ENCODE results near the gene ADARB2.

The ADARB2 gene

GRCh38 chr10:1194161-1194560 is 543.2 kb downstream of the ADARB2 start:
- no peak for DNase-seq (ENCODE audit: low read depth in 2 of 2)

- no peak for DNase-seq (ENCODE audit: low read depth in 2 of 2)
These were observed 543.8 kb downstream of the ADARB2 start for GRCh38 chr10:1193561-1193960.

DNA sequence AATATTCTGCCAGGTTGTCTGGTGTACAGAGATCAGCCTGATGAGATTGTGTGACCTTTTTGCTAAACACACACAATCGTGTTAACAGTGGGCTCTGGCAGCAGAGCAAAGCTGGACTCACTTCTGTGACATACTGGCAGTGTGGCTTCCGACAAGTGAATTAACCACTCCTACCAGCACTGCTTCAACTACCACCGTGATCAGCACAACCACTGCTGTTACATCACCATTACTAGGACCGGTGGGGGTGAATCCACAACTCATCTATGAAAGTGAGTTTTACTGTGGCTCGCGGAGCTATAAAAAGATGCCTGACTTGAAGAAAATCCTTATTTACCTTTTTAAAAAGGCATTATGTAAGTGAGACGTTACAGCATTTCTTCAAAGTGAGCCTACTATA is 545.6 kb downstream of the ADARB2 start:
- no peak for DNase-seq (ENCODE audit: low read depth in 2 of 2)

GRCh38 chr10:1190791-1191490 is 546.4 kb downstream of the ADARB2 start:
- DNase-seq (ENCODE audit: low read depth in 2 of 2) = no peak

GRCh38 chr10:1190052-1190395 is 547.3 kb downstream of the ADARB2 start:
- no peak for DNase-seq (ENCODE audit: low read depth in 2 of 2)

DNA sequence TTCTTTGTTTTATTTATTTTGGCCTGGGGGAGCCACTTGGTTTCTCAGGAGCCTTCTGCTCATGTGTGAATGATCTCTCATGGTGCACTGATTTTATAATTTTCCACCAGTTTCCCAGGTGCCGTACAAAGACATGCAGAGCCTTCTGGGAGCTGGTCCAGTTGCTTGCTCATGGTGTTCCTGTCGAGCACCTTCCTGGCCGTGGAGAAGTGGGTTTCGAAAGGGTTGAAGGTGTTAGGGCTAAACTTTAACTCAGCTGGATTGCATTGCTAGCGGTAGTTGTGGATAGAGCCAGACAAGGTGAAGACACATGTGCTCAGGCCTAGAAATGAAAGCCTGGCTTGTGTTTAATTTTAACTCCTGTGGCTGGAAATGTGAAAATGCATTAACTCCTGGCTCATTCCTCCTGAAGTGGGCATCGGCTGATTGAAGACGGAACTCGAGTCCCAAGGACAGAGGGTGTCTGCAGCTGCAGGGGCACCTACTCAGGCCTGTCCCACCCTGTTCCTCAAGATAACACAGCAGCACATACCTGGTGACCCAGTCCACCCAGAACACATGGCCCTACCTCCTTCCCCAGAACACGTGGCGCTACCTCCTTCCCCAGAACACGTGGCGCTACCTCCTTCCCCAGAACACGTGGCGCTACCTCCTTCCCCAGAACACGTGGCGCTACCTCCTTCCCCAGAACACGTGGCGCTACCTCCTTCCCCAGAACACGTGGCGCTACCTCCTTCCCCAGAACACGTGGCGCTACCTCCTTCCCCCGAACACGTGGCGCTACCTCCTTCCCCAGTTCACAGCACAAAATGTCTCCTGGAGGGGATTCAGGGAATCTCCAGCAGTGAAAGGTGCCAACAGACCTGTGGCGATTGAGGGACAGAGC is 547.9 kb downstream of the ADARB2 start:
- DNase-seq (ENCODE audit: low read depth in 2 of 2) = no peak

- no peak for DNase-seq (ENCODE audit: low read depth in 2 of 2)
These were observed 548.7 kb downstream of the ADARB2 start for GRCh38 chr10:1188558-1189135.

DNA sequence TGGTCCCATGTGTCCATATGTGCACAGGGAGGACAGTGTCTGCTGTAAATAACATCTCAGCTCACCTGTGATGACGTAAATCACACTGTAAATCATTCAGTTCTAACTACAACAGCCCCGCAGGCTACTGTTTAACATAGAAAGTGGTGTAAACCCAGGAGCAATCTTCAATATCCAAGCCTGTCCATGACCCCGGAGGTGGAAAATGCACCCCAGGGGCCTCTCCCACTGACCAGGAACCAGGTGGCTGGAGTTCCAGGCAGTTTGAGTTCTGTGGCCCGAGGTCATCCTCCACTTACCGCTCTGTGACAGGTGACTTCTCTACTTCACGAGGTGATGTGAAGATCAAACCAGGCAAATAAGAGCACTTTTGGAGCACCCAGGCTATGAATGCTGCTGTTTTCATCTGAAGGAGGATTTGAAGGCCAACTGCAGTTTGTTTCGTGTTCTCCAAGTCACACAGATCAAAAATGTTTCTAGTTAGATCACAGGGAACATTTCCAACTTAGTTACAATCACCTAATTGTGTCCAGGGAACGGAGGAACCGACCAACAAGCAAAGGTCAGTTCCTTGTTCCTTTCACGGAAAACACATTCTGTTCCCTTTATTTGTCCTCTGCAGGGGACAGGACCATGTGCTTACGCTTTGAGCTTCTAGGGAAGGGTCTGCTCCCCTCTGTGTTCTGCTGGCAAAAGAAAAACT is 549.3 kb downstream of the ADARB2 start:
- DNase-seq (ENCODE audit: low read depth in 2 of 2) = no peak

DNA sequence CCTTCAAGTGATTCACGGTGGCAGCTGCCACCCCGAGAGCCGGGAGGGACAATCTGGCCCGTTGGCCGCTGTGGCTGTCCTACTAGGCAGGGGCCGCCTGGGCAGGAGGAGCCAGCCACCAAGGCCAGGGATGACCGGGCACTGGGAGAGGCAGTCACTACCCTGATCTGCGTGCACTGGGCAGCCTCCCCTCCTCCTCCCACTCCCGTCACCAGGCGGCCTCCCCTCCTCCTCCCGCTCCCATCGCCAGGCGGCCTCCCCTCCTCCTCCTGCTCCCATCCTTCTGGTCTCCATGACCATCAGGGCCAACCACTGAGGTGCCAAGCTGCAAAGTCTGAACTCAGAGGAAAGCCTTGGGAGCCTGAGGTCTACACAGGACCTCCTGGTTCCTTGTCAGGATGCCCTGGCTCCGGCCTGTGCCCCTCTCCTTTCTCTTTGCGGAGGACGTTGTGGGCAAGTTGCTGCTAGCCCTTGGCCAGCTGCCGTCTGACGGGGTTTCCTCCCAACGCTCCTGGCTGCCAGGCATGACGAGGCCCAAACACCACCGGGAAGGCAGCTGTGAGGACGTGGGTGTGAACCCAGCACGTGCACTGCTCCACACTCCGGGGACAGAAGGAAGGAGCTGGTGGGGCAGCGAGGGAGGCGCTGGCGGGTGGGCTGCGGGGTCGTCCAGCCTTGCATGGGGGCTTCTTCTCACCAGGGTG is 550.0 kb downstream of the ADARB2 start:
- DNase-seq (ENCODE audit: low read depth in 2 of 2) = no peak

GRCh38 chr10:1186683-1186990 is 550.7 kb downstream of the ADARB2 start:
- DNase-seq (ENCODE audit: low read depth in 2 of 2) = no peak

GRCh38 chr10:1185911-1186682 is 551.2 kb downstream of the ADARB2 start:
- DNase-seq (ENCODE audit: low read depth in 2 of 2) = no peak

DNA sequence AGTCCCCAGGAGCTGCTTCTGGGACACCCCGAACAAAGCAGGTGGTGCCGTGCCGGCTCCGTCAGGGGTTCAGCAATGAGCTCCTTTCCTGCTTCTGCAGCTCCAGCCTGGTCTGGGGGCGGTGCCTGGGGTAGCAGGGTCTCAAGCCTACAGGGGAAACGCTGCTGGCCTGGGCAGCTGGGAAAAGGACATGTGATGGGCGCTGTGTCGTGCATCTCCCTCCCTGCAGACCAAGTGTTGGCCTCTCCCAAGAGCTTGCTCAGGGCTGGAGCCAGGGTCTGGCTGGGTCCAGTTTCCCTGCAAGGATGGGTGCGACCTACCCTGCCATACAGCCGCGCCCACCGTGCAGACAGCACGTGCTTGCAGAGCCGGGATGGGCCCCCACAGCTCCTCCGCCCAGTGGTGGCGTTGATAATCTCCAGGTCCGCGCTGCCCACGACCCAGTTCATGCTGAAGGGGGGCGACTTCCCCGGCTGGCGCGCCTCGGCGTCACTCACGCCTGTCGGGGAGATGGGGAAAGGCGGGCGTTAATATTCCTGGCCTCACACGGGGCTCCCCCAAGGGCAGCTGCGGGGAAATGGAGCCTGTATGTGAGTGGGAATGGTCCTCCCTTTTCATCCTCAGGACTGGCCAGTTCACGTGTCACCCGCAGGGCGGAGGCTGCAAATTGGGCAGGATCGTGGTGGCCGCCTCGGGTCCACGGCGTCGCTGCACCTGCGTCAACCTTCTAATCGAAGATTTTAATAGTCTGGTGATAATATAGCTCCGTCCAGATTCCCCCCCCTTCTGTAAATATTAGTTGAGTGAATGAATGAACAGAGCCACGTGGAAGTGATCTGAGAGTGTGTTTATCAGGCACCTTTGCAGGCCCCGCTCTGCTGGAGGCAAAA is 552.5 kb downstream of the ADARB2 start:
- DNase-seq (ENCODE audit: low read depth in 2 of 2) = no peak

- DNase-seq (ENCODE audit: low read depth in 2 of 2) = no peak
These were observed 553.6 kb downstream of the ADARB2 start for GRCh38 chr10:1183701-1184100.

- DNase-seq (ENCODE audit: low read depth in 2 of 2) = no peak
These were observed 554.3 kb downstream of the ADARB2 start for GRCh38 chr10:1183033-1183396.

GRCh38 chr10:1182280-1183032 is 554.9 kb downstream of the ADARB2 start:
- no peak for DNase-seq (ENCODE audit: low read depth in 2 of 2)

- DNase-seq (ENCODE audit: low read depth in 2 of 2) = no peak
These were observed 556.5 kb downstream of the ADARB2 start for GRCh38 chr10:1180836-1181235.

DNA sequence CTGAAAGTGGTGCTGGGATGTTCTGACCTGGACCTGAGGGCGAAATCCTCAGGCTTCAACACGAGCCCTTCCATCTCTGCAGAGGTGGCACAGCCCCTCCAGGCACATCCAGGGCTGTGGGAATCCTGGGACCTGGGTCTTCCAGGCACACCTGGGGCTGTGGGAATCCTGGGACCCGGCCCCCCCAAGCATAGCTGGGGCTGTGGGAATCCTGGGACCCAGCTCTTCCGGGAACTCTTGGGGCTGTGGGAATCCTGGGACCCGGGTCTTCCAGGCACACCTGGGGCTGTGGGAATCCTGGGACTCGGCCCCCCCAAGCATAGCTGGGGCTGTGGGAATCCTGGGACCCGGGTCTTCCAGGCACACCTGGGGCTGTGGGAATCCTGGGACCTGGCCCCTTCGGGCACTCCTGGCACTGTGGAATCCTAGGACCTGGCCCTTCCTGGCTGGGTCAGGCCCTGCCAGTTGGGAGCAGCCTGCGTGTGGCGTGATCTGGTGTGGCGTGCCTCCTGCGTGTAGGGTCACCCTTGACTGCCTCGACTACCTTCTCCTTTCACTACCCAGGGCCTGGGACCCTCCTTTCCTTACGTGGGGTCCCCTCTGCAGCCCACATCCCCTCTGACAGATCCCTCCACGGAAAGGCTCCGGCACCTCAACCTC is 557.1 kb downstream of the ADARB2 start:
- no peak for DNase-seq (ENCODE audit: low read depth in 2 of 2)

DNA sequence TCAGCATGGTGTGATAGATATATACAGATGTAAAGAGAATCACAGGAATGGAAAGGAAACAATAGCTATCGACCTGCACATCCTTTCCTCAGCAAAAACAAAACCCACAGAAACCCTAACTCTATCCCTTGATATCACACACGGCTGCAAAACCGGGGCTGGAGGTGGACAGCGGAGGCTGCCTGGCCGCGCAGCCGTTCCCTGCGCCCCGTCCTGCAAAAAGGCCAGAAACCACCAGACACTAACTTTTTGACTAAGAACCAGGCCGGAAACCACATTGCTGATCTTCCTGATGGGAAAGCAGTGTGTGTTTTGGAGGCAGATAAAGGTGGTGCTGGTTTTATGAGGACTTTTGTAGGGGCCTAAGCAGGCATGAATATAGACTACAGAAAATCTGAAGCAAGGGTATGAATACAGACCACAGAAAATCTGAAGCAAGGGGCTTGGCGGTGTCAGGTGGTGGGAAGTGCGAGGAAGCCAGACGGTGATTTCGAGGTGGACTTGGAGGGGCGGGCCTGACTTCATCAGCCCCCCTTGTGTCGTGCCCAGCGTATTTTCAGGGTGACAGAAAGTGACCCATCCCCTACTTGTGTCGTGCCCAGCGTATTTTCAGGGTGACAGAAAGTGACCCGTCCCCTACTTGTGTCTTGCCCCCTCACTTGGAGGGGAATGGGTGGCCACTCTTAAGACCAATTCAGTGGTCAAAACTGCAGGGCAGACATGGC is 557.8 kb downstream of the ADARB2 start:
- no peak for DNase-seq (ENCODE audit: low read depth in 2 of 2)

Data from stimulated activated CD8-positive, alpha-beta memory T cell treated with anti-CD3 and anti-CD28 coated beads, Interleukin-15, amount 100 ng/mL, for 48 hours (primary cell).